HepG2 (cell line): ENCODE measurements around the gene LXN. TPM values are rescaled to one million over a fixed set of nuclear protein-coding genes. Genes with fewer than 3 reads are reported as not detected.
A peak's percentile ranks its signal among the peaks of the same experiment; 100 is the strongest.

Experiments used
- CENPX ChIP-seq: sonication (generic); formaldehyde crosslinking; IDR thresholded peaks from 2 replicates; pipeline ENCODE4 v1.9.0; 2021; ENCODE audit warnings: mild to moderate bottlenecking, missing genetic modification reagents, moderate library complexity
- DMAP1 ChIP-seq: IDR thresholded peaks from 2 replicates; pipeline ENCODE4 v1.6.1; 2016
- HES4 ChIP-seq: sonication (generic); formaldehyde crosslinking; IDR thresholded peaks from 2 replicates; pipeline ENCODE4 v1.9.0; 2021; ENCODE audit warnings: mild to moderate bottlenecking, missing genetic modification reagents, borderline replicate concordance
- IRX3 ChIP-seq: sonication (generic); formaldehyde crosslinking; IDR thresholded peaks from 2 replicates; pipeline ENCODE4 v1.8.1; 2023; ENCODE audit warnings: mild to moderate bottlenecking, low read depth, missing genetic modification reagents, borderline replicate concordance
- JUN ChIP-seq: sonication (generic); formaldehyde crosslinking; IDR thresholded peaks from 2 replicates; pipeline ENCODE4 v1.4.0; 2020; ENCODE audit warnings: mild to moderate bottlenecking, missing genetic modification reagents
- KAT2B ChIP-seq: fragments of 150-350 bp; IDR thresholded peaks from 2 replicates; pipeline ENCODE4 v1.6.1; 2014; ENCODE audit warnings: low read depth, low read length, borderline replicate concordance
- MLLT10 ChIP-seq: sonication (generic); formaldehyde crosslinking; IDR thresholded peaks from 2 replicates; pipeline ENCODE4 v1.4.0; 2020; ENCODE audit warnings: missing genetic modification reagents
- SAP130 ChIP-seq: IDR thresholded peaks from 2 replicates; pipeline ENCODE4 v1.6.1; 2016; ENCODE audit warnings: low read depth
- SKI ChIP-seq: fragments of 450-650 bp; IDR thresholded peaks from one replicate; pipeline ENCODE4 v1.6.1; 2018; ENCODE audit warnings: mild to moderate bottlenecking; ENCODE audit not compliant: partially characterized antibody
- SP140L ChIP-seq: sonication (generic); formaldehyde crosslinking; IDR thresholded peaks from 2 replicates; pipeline ENCODE4 v1.4.0; 2020; ENCODE audit warnings: missing genetic modification reagents, borderline replicate concordance
- TBL1XR1 ChIP-seq: fragments of 150-350 bp; IDR thresholded peaks from 2 replicates; pipeline ENCODE4 v1.6.1; 2014; ENCODE audit warnings: borderline replicate concordance, low read length; ENCODE audit not compliant: partially characterized antibody
- ZBTB8A ChIP-seq: sonication (generic); formaldehyde crosslinking; IDR thresholded peaks from 2 replicates; pipeline ENCODE4 v1.4.0; 2020; ENCODE audit warnings: mild to moderate bottlenecking, low read depth, missing genetic modification reagents, borderline replicate concordance
- ZKSCAN8 ChIP-seq: IDR thresholded peaks from 2 replicates; pipeline ENCODE4 v1.6.1; 2016; ENCODE audit warnings: borderline replicate concordance, missing genetic modification reagents, missing compliant biosample characterization
- ZNF234 ChIP-seq: sonication (generic); formaldehyde crosslinking; conservative IDR thresholded peaks from 2 replicates; pipeline ENCODE4 v1.5.1; 2020; ENCODE audit warnings: mild to moderate bottlenecking, missing genetic modification reagents
- ZNF326 ChIP-seq: sonication (generic); formaldehyde crosslinking; IDR thresholded peaks from 2 replicates; pipeline ENCODE4 v1.4.0; 2020; ENCODE audit warnings: missing genetic modification reagents, borderline replicate concordance
- ZNF367 ChIP-seq: sonication (generic); formaldehyde crosslinking; IDR thresholded peaks from 2 replicates; pipeline ENCODE4 v1.4.0; 2020; ENCODE audit warnings: missing genetic modification reagents, borderline replicate concordance
- ZNF430 ChIP-seq: sonication (generic); formaldehyde crosslinking; IDR thresholded peaks from 2 replicates; pipeline ENCODE4 v1.9.0; 2021; ENCODE audit warnings: mild to moderate bottlenecking, missing genetic modification reagents
- ZNF44 ChIP-seq: sonication (generic); formaldehyde crosslinking; IDR thresholded peaks from 2 replicates; pipeline ENCODE4 v1.5.1; 2020; ENCODE audit warnings: mild to moderate bottlenecking, missing genetic modification reagents
- ZNF556 ChIP-seq: sonication (generic); formaldehyde crosslinking; IDR thresholded peaks from 2 replicates; pipeline ENCODE4 v1.4.0; 2020; ENCODE audit warnings: mild to moderate bottlenecking, missing genetic modification reagents, borderline replicate concordance
- ZNF816 ChIP-seq: sonication (generic); formaldehyde crosslinking; IDR thresholded peaks from 2 replicates; pipeline ENCODE4 v1.8.0; 2022; ENCODE audit warnings: missing genetic modification reagents, mild to moderate bottlenecking, borderline replicate concordance
- ZNF891 ChIP-seq: sonication (generic); formaldehyde crosslinking; IDR thresholded peaks from 2 replicates; pipeline ENCODE4 v1.5.0; 2020; ENCODE audit warnings: mild to moderate bottlenecking, missing genetic modification reagents
- polyA plus RNA-seq, 8 experiments: library from polyadenylated mRNA; depleted of rRNA in 3 of 8; stranded (reverse) in 7 of 8; unstranded in 1 of 8; fragments of >200 nt; fragmentation: Illumina TruSeq in 4 of 8; extraction: Trizol in 4 of 8; gene quantifications; 2 replicates each; pipeline versions ENCODE4 v1.2.1 to v1.2.3, GENCODE V29; 2011 to 2016; ENCODE audit warnings: low read depth in 4 of 8, missing spikeins in 1 of 8, mixed read lengths in 1 of 8; ENCODE audit not compliant: insufficient read depth in 1 of 8
- total RNA-seq, 5 experiments: library from RNA; depleted of rRNA; stranded (reverse); fragments of >200 nt; fragmentation: Illumina TruSeq; extraction: Trizol; gene quantifications; 2 replicates each; pipeline ENCODE4 v1.2.3, GENCODE V29; 2016; ENCODE audit warnings: low read depth in 1 of 5
- TF ChIP-seq, protein P1 (sequence below): sonication (generic); formaldehyde crosslinking; IDR thresholded peaks from 2 replicates; pipeline ENCODE4 v1.5.1; 2020; ENCODE audit warnings: mild to moderate bottlenecking, missing genetic modification reagents, borderline replicate concordance
- TF ChIP-seq, protein P2 (sequence below): IDR thresholded peaks from 2 replicates; pipeline ENCODE4 v1.6.1; 2016; ENCODE audit warnings: control low read depth
- TF ChIP-seq, protein P3 (sequence below): sonication (generic); formaldehyde crosslinking; IDR thresholded peaks from 2 replicates; pipeline ENCODE4 v1.9.0; 2021; ENCODE audit warnings: missing genetic modification reagents, mild to moderate bottlenecking, borderline replicate concordance
- TF ChIP-seq, protein P4 (sequence below): sonication (generic); formaldehyde crosslinking; IDR thresholded peaks from 2 replicates; pipeline ENCODE4 v1.8.0; 2022; ENCODE audit warnings: missing genetic modification reagents, low read depth, mild to moderate bottlenecking, borderline replicate concordance

LXN gene
- total and polyA plus RNA-seq, 2 of the 13 experiments (the other 11 are each of a cell fraction or from before 2014, with no cell fraction given): not detected

DNA sequence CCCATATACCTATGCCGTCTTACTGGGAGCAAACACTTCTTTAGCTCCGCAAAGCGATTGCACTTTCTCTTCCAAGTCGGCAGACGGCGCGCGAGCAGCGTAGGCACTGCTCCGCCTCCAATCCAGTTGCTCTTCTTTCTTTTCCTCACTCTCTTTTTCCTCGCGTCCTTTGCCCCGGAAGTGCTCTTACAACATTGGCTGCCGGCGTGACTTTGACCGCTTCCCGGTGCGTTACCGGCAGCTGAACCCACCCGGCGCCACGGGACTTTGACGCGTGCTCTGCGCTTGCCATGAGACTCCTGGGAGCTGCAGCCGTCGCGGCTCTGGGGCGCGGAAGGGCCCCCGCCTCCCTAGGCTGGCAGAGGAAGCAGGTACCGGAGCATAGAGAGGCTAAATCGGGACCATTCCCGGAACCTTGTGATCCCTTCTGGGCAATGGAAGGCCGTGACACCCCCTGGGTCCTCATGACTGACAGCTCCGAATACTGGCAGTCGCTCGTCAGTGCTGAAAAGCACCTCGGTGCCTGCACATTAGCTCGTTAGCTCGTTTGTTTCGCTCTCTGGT, 28.0 kb downstream of the LXN start, which contains the start of gene GFM1 (continued):
- peak; percentile 90 for TF ChIP-seq ZNF556 (CRISPR knock-in tag)
- TF ChIP-seq, protein P1, sequence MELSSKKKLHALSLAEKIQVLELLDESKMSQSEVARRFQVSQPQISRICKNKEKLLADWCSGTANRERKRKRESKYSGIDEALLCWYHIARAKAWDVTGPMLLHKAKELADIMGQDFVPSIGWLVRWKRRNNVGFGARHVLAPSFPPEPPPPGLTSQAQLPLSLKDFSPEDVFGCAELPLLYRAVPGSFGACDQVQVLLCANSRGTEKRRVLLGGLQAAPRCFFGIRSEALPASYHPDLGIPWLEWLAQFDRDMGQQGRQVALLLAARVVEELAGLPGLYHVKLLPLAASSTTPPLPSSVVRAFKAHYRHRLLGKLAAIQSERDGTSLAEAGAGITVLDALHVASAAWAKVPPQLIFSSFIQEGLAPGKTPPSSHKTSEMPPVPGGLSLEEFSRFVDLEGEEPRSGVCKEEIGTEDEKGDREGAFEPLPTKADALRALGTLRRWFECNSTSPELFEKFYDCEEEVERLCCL: no peak
- TF ChIP-seq SAP130 (CRISPR knock-in tag): peak; percentile 99
- TF ChIP-seq, protein P2, sequence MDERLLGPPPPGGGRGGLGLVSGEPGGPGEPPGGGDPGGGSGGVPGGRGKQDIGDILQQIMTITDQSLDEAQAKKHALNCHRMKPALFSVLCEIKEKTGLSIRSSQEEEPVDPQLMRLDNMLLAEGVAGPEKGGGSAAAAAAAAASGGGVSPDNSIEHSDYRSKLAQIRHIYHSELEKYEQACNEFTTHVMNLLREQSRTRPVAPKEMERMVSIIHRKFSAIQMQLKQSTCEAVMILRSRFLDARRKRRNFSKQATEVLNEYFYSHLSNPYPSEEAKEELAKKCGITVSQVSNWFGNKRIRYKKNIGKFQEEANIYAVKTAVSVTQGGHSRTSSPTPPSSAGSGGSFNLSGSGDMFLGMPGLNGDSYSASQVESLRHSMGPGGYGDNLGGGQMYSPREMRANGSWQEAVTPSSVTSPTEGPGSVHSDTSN (CRISPR knock-in tag): peak; percentile 70
- peak; percentile 52 for TF ChIP-seq SKI
- TF ChIP-seq TBL1XR1: peak; percentile 94
- no peak for TF ChIP-seq ZNF816 (CRISPR knock-in tag)
- TF ChIP-seq ZNF891: peak; percentile 95
- TF ChIP-seq ZNF326: no peak
- TF ChIP-seq SP140L (CRISPR knock-in tag): peak; percentile 61; the same call in 1 of the 2 replicates
- TF ChIP-seq ZKSCAN8: peak; percentile 68; the same call in 1 of the 2 replicates
- TF ChIP-seq, protein P3, sequence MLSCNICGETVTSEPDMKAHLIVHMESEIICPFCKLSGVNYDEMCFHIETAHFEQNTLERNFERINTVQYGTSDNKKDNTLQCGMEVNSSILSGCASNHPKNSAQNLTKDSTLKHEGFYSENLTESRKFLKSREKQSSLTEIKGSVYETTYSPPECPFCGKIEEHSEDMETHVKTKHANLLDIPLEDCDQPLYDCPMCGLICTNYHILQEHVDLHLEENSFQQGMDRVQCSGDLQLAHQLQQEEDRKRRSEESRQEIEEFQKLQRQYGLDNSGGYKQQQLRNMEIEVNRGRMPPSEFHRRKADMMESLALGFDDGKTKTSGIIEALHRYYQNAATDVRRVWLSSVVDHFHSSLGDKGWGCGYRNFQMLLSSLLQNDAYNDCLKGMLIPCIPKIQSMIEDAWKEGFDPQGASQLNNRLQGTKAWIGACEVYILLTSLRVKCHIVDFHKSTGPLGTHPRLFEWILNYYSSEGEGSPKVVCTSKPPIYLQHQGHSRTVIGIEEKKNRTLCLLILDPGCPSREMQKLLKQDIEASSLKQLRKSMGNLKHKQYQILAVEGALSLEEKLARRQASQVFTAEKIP (CRISPR knock-in tag): no peak
- TF ChIP-seq CENPX (CRISPR knock-in tag): no peak
- peak; percentile 56; the same call in 1 of the 2 replicates for TF ChIP-seq ZNF430 (CRISPR knock-in tag)
- no peak for TF ChIP-seq ZNF234 (CRISPR knock-in tag)
- TF ChIP-seq ZBTB8A: no peak
- TF ChIP-seq, protein P4, sequence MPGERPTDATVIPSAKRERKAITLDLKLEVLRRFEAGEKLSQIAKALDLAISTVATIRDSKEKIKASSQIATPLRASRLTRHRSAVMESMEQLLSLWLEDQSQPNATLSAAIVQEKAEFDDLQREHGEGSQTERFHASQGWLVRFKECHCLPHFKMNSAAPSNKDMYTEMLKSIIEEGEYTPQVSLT (CRISPR knock-in tag): no peak
- TF ChIP-seq HES4 (CRISPR knock-in tag): 0 out of 2 replicates have a peak, but pooled peaks have one; percentile 63
- no peak for TF ChIP-seq ZNF367
- no peak for TF ChIP-seq KAT2B
- TF ChIP-seq DMAP1 (CRISPR knock-in tag): peak; percentile 94
- TF ChIP-seq ZNF44: peak; percentile 81; the same call in 1 of the 2 replicates
- no peak for TF ChIP-seq MLLT10 (CRISPR knock-in tag)
- TF ChIP-seq IRX3 (CRISPR knock-in tag): peak; percentile 41; the same call in 1 of the 2 replicates
- no peak; the same call in 1 of the 2 replicates for TF ChIP-seq JUN (CRISPR knock-in tag)
